GM21360 (cell line): ENCODE data around the gene LST1.

Experiments
- ATAC-seq: cut with Tn5 transposase; IDR thresholded peaks from one replicate; pipeline ENCODE4 v1.9.1; 2021; ENCODE audit warnings: mild to moderate bottlenecking, moderate library complexity; ENCODE audit not compliant: unreplicated experiment

LST1 gene

GRCh38 chr6:31619805-31620585 lies 33.9 kb downstream of the LST1 start:
- peak; percentile 76 for ATAC-seq

- ATAC-seq, result peak; percentile 45
Measured at GRCh38 chr6:31620586-31621319, 34.7 kb downstream of the LST1 start, which contains the start of gene PRRC2A. Gene PRRC2A, plus strand, starts transcription at chr6:31620715. Its CDS starts 2,075 bp downstream, at chr6:31622790.

- ATAC-seq, result no peak
Measured at GRCh38 chr6:31621320-31621939, 35.4 kb downstream of the LST1 start.

- ATAC-seq, result no peak
Measured at GRCh38 chr6:31621991-31622390, 35.9 kb downstream of the LST1 start.

GRCh38 chr6:31622684-31623091 lies 36.6 kb downstream of the LST1 start:
- ATAC-seq, result no peak

GRCh38 chr6:31624070-31624469 lies 38.0 kb downstream of the LST1 start:
- ATAC-seq, result no peak

- ATAC-seq, result no peak
Measured at GRCh38 chr6:31626952-31627351, 40.9 kb downstream of the LST1 start.

GRCh38 chr6:31627690-31628287 lies 41.7 kb downstream of the LST1 start:
- ATAC-seq, result no peak

- no peak for ATAC-seq
Measured at GRCh38 chr6:31629014-31629413, 42.9 kb downstream of the LST1 start.

GRCh38 chr6:31630177-31630934 lies 44.3 kb downstream of the LST1 start:
- no peak for ATAC-seq

- no peak for ATAC-seq
Measured at GRCh38 chr6:31631209-31631608, 45.1 kb downstream of the LST1 start.

GRCh38 chr6:31631681-31632278 lies 45.7 kb downstream of the LST1 start:
- ATAC-seq, result no peak

- ATAC-seq, result no peak
Measured at GRCh38 chr6:31632279-31632946, 46.3 kb downstream of the LST1 start.

GRCh38 chr6:31633447-31633846 lies 47.4 kb downstream of the LST1 start:
- ATAC-seq, result no peak

- no peak for ATAC-seq
Measured at GRCh38 chr6:31634131-31634530, 48.1 kb downstream of the LST1 start.

GRCh38 chr6:31634969-31635575 lies 49.0 kb downstream of the LST1 start:
- no peak for ATAC-seq

GRCh38 chr6:31636698-31637596 lies 50.9 kb downstream of the LST1 start:
- ATAC-seq, result no peak
